ENCODE results near the gene CCDC50. TPM values are rescaled to one million over a fixed set of nuclear protein-coding genes. Genes with fewer than 3 reads are reported as not detected.

Gene CCDC50
- total RNA-seq, 2 donors from 2014 or later = 41.8 to 48.6 TPM

DNA sequence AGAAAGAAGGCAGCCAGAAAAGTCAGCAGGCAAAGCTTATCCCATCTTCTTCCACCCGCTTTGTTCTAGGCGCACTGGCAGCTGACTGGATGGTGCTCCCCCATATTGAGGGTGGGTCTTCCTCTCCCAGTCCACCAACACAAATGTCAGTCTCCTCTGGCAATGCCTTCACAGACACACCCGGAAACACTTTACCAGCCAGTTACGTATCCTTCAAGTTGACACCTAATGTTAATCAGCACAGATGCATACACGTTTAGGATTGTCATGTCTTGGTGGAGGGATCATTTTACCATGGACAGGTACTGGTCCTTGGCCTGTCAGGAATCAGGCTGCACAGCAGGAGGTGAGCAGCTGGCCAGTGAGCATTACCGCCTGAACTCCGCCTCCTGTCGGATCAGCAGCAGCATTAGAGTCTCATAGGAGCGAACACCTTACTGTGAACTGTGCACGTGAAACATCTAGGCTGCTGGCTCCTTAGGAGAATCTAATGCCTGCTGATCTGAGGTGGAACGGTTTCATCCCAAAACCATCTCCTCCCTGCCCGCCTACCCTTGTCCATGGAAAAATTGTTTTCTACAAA, 72.7 kb downstream of the CCDC50 start:
- Histone ChIP-seq H3K9me3 (ENCODE audit: control insufficient read depth, low read length) (no peaks in the 10 kb centered on the region), H3K27me3 (ENCODE audit: control insufficient read depth, insufficient read depth, low read length, poor library complexity, severe bottlenecking) (no peaks in the 10 kb centered on the region), H3K27ac (ENCODE audit: low read depth, low read length) (no peak overlapping the region), H3K9ac (ENCODE audit: extremely low read depth, low read length, poor library complexity, severe bottlenecking) (no peak overlapping the region), H3K4me3 (ENCODE audit: low read length) (no peak overlapping the region), H3K4me1 (ENCODE audit: control insufficient read depth, insufficient read depth, low read length) (no peaks in the 10 kb centered on the region), H3K36me3 (ENCODE audit: control insufficient read depth, insufficient read depth, low read length) (peaks cover 11% of the 10 kb centered on the region)
- WGBS, 2 experiments (ENCODE audit: insufficient coverage in 1 of 2, insufficient read length in 1 of 2) = 89 to 91% methylated on average over 12 of the region's 12 CpGs
- no peak for TF ChIP-seq CTCF (conservative IDR thresholded peaks at IDR 0.05)
- Mint-ChIP-seq H3K27me3 (ENCODE audit: insufficient read depth) (no peaks in the 10 kb centered on the region), H3K36me3 (ENCODE audit: low read depth) (peaks cover 15% of the 10 kb centered on the region), H3K4me3 (no peak overlapping the region), H3K9me3 (no peaks in the 10 kb centered on the region), H3K27ac (no peak overlapping the region), H3K4me1 (no peaks in the 10 kb centered on the region)
- DNase-seq = no peak

GRCh38 chr3:191409791-191410359, 80.7 kb downstream of the CCDC50 start:
- Mint-ChIP-seq H3K36me3 (ENCODE audit: low read depth) (peaks cover 5% of the 10 kb centered on the region), H3K27me3 (ENCODE audit: insufficient read depth) (no peaks in the 10 kb centered on the region), H3K4me1 (no peaks in the 10 kb centered on the region), H3K4me3 (no peak overlapping the region), H3K27ac (no peak overlapping the region), H3K9me3 (peaks cover 28% of the 10 kb centered on the region)
- H3K27me3 ChIP-seq (ENCODE audit: control insufficient read depth, insufficient read depth, low read length, poor library complexity, severe bottlenecking) = no peaks in the 10 kb centered on the region
- 87 to 90% methylated on average over 2 of the region's 3 CpGs for WGBS, 2 experiments (ENCODE audit: insufficient coverage in 1 of 2, insufficient read length in 1 of 2)
- H3K4me3 ChIP-seq (ENCODE audit: low read length) = no peak overlapping the region
- H3K4me1 ChIP-seq (ENCODE audit: control insufficient read depth, insufficient read depth, low read length) = no peaks in the 10 kb centered on the region
- DNase-seq = no peak
- H3K9ac ChIP-seq (ENCODE audit: extremely low read depth, low read length, poor library complexity, severe bottlenecking) = no peak overlapping the region
- peaks cover 24% of the 10 kb centered on the region for H3K9me3 ChIP-seq (ENCODE audit: control insufficient read depth, low read length)
- no peak overlapping the region for H3K27ac ChIP-seq (ENCODE audit: low read depth, low read length)
- no peaks in the 10 kb centered on the region for H3K36me3 ChIP-seq (ENCODE audit: control insufficient read depth, insufficient read depth, low read length)
- no peak for TF ChIP-seq CTCF (conservative IDR thresholded peaks at IDR 0.05)

DNA sequence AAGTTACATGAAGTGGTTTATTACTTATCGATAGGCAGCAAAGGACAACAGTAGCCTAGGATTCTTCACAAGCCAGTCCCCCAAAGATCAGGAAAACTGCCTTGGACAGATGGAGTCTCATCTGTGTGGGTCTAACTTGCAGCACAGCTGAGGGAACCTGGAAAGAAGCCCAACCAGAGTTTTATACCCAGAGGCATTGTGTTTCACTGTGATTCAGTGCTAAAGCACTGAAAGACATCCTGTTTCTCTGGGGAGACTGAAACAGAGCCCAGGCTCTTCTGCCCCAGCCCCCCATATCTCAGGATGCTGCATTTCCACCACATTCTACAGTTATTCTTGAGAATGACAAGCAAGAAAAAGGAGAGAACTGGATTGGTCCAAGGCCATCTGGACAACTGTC, 83.6 kb downstream of the CCDC50 start:
- no peak overlapping the region for H3K27ac Mint-ChIP-seq
- no peak for TF ChIP-seq CTCF (conservative IDR thresholded peaks at IDR 0.05)
- DNase-seq = no peak
- H3K36me3 ChIP-seq (ENCODE audit: control insufficient read depth, insufficient read depth, low read length) = no peaks in the 10 kb centered on the region
- H3K9me3 ChIP-seq (ENCODE audit: control insufficient read depth, low read length) = peaks cover 24% of the 10 kb centered on the region
- H3K4me3 Mint-ChIP-seq = no peak overlapping the region
- 100% methylated on average over 1 of the region's 1 CpG; no CpG with 5 or more reads in 1 of the 2 experiments for WGBS, 2 experiments (ENCODE audit: insufficient coverage in 1 of 2, insufficient read length in 1 of 2)
- H3K27ac ChIP-seq (ENCODE audit: low read depth, low read length) = no peak overlapping the region
- peaks cover 2% of the 10 kb centered on the region for H3K4me1 Mint-ChIP-seq
- H3K4me3 ChIP-seq (ENCODE audit: low read length) = no peak overlapping the region
- peaks cover 5% of the 10 kb centered on the region for H3K36me3 Mint-ChIP-seq (ENCODE audit: low read depth)
- H3K9me3 Mint-ChIP-seq = peaks cover 28% of the 10 kb centered on the region
- H3K4me1 ChIP-seq (ENCODE audit: control insufficient read depth, insufficient read depth, low read length) = no peaks in the 10 kb centered on the region
- no peak overlapping the region for H3K9ac ChIP-seq (ENCODE audit: extremely low read depth, low read length, poor library complexity, severe bottlenecking)
- no peaks in the 10 kb centered on the region for H3K27me3 ChIP-seq (ENCODE audit: control insufficient read depth, insufficient read depth, low read length, poor library complexity, severe bottlenecking)
- H3K27me3 Mint-ChIP-seq (ENCODE audit: insufficient read depth) = no peaks in the 10 kb centered on the region
